Stimulated activated CD4-positive, alpha-beta T cell treated with anti-CD3 and anti-CD28 coated beads, TNF-alpha, amount 100 ng/mL, for 48 hours (primary cell): Measurements from ENCODE around the gene UQCC2.
A peak's percentile ranks its signal among the peaks of the same experiment; 100 is the strongest.

Source experiments
- DNase-seq, 3 donors: peaks; one replicate each; pipeline ENCODE4 v3.0.0-alpha.2; 2020; ENCODE audit warnings: low read depth in 3 of 3

UQCC2 gene

DNA sequence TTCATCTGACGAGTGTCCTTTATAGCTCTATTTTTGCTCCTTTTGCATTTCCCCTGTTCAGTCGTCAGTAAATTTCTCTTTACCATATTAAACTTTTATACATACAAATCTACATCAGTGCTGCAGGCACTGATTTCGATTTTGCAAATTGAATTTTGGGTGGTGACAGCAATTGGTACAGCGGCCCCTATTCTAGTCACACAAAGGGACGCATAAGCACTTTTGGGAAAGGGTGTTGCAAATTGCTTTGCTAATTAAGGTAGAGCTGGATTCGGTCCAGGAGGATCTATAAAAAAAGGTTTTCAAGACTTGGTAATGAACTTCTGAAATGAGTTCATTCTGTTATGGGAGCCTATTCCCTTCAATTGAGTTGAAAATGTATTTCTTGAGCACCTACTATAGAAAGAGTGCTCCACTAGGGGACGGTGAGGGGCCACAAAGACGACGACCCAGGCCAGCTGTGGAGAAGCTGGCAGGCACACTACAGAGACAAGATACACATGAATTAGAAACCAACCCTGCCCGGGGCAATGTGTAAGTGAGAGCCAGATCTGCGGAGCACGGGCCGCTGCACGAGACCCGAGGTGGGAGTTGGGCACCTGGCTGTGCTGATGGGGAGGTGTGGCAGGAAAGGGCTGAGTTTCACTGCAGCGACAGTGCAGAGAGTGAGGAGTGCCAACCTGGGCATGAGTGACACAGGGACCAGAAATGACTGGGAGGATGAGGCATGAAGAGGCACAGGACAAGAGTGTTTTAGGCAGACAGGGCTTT lies 5.4 kb downstream of the UQCC2 start:
- no peak for DNase-seq

DNA sequence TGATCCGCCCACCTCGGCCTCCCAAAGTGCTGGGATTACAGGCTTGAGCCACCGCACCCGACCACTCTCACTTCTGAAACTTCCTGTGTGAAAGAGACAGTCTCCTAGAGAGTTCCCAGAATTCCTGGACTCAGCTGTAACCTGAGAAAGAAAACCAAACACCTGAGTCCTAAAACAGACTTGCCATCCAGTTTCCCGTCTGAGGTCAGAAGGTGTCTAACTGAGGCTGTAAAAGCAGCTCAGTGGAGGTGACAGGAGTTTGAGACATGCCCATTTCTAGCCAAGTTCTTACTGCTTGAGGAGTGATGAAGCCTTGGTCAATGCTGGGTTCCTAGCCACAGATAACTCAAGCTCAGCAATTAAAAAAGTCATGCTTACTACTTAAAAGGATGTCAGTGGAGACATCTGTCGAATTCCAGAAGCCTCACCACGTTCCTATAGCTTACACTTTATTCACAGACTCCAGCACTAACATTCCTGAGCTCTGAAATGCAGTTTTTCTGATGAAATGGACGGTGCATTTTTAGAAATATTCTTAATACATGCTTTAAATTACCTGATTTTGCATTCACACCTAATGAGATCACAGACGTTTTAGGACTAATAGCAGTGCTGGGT lies 6.1 kb downstream of the UQCC2 start:
- DNase-seq, result no peak

DNA sequence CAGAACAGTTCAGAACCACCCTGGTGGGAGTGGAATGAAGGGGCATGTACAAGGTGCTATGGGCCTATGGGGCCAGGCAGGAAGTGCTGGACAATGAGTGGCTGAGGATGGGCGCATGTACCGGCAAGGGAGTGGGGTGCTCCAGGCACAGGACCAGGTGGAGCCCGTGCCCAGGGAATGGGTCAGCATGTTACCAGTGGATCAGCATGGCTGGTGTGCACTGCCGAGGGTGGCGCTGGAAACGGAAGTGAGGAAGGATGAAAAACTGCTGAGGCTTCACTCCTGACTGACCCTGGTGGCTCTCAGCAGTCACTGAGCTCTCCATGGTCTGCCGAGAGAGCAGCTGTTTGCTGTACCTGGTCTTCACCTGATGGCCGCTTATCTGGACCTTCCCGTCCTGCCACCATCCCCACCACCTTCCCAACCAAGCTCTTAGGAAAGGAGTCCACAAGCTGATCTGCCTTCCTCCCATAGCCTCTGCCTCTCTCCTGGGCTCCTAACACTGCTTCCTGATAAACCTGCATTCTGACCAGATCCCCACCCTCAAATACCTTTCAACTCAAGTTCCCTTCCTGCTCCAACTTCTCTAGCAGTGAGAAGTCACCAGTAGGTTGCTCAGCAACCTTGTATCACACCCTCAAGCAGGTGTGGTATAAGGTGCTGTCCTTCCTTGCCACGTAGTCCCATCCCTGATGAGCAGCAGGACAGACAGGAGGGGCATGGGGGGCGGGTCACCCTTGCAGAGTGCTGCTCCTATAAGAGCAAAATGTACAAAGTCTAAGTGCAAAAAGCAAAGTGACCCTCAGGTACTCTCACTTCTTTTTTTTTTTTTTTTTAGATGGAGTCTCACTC lies 7.1 kb downstream of the UQCC2 start:
- no peak for DNase-seq

DNA sequence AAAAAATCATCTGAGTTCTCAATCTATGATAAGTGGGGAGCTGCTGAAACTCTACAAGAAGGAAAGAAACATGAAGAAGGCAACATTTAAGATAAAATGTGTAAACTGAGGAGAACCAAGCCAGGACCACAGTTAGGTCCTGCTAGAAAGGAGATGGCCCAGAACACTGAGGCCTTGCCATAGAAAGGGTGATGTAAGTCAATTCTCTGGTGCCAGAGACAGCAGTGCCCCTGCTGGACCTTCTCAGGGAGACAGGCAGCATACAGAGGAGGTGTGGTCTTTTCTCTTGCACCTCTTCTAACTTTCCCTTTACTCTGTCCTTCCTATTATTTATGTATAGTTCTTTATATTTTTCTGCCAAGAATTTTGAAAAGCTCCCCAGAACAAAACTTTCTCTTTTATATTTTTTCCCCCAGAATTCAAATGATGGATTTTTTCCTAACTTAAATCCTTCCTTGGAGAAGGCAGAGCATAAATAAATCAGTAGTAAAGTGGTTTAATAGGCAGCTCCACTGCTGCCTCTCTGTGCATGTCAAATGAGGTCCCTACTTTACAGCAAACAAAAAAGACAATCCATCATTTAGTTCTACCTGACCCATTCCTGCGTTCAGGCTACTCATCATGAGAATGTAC lies 9.0 kb downstream of the UQCC2 start:
- DNase-seq, result no peak

DNA sequence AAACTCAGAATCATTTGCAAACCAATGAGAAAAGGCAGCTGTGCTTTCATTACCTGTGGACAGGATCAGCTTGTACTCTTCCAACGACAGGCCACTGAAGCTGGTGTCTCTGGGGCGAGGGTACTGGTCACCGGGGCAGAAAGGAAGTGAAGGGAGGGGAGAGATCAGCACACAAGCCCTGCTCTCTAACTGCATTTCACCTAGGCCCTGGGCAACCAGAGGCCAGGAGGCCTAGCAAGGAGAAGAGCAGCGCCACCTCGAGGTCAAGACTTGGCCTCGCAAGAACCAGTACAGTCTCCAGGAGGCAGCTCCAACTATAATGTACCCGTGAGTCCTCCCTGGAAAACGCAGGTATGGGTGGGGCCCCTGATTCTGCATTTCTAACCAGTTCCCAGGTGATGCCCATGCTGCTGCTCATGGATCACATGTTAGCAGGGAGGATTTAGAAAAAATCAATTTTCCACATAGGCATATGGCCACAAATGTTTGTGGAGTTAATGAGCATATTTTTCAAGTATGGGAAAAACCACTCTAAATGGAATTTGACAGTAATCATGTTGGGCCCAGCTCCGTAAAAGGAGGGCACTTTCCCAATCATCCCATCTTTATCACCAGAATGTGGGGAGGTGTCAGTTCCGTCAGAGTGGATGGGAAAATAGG lies 11.0 kb downstream of the UQCC2 start:
- DNase-seq, result peak; percentile 52 to 69 (median 53)

DNA sequence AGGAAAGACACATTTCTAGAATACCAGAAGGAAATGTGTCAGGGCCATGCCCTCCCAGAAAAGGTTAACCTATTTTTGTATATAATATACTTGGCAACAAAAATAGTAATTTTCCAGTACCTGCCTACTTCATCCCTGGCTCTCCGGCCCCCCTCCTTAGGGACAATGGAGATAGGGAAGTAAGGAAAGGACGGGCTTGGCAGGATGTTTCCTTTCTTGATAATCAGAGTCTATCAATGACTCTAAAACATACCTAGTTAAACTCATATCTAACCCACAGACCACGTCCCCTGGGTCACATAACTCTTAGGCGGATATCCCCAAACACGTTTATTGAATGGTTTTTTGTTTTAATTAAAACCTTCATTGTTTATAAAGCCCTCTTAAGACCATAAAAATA lies 11.8 kb downstream of the UQCC2 start:
- no peak for DNase-seq

DNA sequence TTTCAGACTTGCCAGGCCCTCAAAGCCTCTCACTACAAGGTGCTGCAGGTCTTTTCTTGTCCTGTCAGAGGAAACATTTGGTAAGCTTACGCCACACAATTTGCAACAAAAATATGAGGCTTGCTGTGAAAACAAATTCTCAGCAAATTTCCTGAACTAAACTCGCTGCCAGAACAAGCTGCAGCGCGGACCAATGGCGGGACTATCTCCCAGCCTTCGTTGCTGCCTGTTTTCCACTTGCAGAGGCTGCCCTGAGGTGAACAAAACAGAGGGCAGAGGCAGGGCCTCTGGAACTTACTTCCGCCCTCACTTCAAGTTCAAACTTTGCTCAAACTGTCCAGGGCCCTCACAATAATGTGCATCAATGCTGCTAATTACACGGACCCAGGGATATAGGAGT lies 12.4 kb downstream of the UQCC2 start:
- no peak for DNase-seq

DNA sequence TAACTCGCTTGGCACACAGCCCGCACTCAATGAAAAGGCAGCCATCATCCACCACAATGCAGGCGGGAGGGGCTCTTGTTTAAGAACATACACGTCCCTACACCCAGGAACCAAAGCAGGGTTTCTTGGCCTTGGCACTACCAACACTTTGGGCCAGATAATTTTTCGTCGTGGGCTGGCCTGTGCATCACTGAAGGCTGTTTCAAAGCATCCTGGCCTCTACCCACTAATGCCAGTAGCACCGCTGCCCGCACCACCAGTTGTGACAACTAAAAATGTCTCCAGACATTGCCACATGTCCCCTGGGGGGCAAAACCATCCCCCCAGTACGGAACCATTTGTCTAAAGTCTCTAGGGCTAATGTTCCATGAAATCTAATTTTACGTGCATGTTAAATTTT lies 13.0 kb downstream of the UQCC2 start:
- DNase-seq, result no peak

DNA sequence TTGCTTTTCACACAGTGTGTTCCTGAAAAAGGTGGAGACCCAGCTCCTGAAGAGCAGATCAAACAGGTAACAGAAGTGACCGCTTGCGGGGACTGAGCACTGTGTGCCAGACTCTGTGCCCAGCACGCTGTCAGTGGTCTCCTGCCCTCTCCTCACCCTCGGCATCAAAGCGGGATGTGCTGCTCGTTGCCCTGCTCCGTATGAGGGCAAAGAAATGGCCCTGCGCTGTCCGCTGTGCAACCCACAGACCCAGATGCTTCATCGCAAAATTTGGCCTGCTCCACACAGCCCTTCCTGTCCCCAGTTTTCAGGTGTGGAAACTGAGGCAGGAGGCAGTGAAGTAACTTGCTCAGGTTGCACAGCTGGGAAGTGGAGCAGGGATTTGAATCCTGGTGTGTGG lies 13.7 kb downstream of the UQCC2 start:
- DNase-seq, result no peak

DNA sequence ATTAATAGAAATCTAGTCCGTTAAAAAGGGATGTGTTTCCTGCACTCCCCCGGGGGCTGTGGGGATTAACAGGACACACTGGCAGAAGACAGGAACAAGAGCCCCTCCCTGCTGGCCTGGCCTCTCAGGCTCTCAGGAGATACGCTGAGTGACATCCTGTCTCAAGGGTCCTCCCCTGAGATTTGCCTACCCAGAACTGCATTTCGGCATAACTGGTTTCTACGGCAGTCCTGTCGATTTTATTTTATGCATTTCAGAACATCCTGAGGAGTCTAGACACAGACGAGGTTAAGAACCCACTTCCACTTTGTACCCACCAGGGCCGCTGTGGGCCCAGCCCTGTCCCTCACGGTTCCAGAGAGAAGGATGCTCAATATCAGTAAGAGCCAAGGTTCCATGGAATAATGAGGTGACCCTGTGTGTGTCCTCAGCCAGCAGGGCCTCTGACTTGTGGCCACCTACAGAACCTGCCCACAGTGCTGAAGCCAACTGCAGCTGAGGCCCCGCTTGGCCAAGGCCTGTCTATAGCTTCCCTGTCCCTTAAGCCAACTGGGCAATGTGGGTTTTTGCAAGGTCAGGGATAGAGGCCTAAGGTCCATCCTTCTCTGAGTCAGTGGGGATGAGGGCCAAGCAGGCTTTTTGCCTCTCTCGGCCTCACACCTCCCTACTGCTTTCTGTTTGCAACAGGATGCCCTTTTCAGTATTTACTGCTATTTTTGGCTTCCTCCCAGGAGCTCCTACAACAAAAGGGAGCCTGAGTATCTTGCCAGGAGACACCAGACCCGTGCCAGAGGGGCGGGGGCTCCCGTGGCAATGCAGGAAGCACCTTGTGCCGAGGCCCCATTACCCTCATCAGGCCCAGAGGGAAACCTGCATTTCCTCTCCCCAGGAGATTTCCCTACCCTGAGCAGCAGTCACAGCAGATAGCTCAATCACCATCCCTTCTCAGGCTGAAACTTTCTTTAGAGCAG lies 14.7 kb downstream of the UQCC2 start:
- no peak for DNase-seq

DNA sequence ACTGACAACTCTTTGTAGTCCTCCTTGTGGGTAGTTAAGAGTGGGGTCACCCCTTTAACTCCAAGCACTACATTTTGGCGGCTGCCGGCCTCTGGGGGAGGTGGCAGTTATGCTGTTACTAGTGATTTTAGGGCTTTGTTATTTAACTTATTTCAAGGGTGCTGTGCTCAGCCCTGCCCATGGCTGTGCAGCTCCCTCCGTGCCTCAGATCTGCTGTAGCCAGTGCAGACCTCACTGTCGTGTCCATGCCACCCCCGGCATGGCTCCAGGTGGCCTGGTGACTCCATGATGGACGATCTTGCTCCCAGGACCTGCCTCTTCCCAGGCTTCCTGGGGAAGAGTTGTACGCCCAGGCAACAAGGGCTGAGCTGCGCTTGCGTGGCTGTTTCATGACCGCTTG lies 15.4 kb downstream of the UQCC2 start:
- no peak for DNase-seq

DNA sequence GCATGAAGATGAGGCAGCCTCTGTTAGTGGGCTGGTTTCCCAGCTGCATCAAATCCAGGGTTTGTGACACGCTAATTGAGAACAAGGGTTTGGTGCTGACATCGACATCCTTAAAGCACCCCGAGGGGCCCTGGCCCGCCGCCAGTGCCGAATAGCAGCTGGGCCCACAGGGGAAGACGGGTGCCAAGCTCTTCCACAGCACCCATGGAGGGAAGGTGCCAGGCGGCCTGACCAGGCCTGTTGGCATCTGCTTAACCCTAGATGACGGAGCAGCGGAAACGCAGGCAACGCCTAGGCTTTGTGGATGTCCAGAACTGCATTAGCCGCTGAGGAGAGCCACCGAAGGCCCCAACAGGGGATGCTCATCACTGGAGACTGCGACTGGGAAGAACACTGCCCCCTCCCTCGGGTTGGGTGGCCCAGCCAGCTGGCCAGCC lies 16.0 kb downstream of the UQCC2 start:
- DNase-seq, result no peak

DNA sequence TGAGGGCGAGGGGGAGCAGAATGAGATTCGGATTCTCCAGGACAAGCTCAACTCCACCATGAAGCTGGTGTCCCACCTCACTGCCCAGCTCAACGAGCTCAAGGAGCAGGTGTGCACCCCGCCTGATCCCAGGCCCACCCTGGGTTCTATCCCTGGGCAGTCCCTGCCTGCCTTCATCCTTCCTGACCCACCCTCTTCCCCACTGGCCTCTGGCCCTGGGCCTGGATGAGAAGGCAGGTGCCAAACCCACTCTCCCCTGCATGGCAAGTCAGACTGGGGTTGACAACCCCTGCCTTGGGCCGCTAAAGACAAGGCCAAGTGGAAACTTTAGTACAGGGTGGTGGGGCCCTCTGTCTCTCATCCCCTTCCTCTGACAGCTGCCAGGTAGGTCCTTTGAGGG lies 16.5 kb downstream of the UQCC2 start:
- no peak for DNase-seq

DNA sequence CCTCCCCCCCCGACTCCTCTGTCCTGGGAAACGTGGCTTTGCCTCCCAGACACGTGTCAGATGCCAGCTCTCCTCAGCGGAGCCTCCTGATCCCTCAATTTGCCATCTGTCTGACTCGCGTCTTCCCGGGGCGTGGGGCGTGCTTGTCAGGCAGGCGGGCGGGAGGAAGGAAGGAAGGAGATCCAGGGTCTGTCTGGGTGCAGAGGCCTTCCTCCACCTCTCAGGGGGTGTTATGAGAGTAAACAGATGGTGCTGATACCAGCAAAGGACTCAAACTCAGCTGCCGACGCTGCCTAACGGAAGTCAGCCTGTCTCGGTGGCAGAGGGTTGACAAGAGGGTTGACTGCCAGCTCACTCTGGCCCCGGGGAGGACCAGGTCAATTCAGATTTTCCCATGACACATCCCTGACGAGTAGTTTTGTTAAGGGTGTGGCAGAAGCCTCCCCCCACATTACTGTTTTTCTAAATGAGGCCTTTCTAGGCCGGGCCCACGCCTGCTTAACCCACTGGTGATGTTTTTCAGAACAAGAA lies 17.0 kb downstream of the UQCC2 start:
- peak; percentile 53 to 71 (median 58) for DNase-seq

DNA sequence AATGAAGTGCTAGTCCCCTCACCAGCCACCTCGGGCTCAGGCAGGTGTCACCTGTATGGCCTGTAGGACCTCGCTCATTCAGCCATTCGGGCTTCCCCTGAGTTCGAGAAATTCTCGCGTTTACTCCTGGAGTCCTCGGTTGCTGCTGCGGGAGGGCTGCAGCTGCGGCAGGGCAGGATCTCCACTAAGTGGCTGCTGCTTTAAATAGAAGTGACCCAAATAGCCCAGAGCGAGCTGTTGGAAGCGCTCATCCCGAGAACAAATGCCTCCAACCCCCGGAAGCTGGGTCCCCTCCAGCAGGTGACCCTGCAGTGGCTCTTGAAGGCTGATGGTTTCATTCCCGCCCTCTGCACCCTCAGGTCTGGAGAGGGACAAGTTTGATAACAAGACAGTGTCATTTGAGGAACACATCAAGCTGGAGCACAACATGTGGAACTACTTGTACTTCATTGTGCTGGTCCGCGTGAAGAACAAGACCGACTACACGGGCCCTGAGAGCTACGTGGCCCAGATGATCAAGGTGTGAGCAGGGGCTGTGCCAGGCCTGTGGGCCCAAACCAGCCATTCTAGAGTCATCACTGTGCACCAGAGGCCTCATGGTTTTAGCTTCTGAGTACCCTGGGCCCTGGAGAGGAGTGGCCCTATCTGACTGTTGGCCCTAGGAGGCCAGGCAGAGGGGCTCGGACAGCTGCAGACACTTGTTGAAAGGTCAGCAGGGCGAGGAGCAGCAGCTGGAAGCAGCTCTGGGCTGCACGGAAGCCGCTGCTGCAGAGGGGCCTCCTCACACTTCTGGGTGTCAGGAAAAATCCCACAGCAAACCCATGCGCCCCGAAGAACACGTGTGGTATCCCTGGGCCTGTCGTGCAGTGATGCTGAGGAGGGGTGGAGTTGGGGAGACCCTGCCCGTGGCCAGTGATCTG lies 18.1 kb downstream of the UQCC2 start:
- DNase-seq, result no peak

DNA sequence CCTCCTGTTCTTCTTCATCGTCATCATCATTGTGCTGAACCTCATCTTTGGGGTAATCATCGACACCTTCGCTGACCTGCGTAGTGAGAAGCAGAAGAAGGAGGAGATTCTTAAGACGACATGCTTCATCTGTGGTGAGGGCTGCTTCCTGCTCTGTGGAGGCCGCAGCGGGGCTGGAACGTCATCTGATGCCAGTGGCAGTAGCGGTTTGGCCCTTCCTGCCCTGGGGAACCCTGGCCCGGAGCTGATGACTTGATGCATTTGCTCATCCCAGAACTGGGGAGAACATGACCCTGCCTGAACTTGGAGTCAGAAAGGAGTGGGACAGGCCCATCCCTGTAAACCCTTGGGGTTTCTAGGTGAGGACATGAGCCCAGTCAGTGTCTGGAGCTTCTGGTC lies 18.7 kb downstream of the UQCC2 start:
- peak; percentile 41 to 51 (median 42) for DNase-seq

DNA sequence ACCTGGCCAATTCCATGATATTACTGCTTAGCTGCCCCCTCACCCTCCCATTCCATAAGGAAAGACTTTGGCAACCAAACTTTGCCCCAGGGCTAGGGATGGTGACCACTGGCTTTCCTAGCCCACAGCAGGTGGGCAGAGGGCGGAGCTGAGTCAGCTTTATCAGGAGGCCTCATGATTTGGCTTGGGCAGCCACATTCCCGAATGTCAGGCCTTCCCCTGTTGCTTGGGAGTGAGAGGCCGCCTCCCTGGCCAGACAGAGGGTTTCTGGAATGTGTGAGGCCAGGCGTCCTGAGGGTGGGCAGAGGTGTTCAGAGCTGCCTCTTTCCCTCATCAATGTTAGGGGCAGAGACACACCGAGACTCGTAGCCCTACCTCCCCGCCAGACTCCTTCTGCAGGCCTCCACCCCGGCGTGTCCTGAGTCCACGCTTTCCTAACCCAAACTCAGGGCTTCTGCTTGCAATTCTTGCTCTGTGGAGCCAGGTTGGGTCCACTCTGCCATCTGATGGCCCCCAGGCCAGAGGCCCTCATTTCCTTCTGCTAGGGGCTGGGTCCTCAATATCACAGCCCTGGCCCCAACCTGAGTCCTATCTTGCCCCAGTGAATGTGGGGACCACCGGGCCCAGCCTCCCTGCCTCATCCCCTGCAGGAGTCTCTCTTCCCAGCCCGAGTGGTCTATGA lies 19.3 kb downstream of the UQCC2 start:
- DNase-seq, result no peak

DNA sequence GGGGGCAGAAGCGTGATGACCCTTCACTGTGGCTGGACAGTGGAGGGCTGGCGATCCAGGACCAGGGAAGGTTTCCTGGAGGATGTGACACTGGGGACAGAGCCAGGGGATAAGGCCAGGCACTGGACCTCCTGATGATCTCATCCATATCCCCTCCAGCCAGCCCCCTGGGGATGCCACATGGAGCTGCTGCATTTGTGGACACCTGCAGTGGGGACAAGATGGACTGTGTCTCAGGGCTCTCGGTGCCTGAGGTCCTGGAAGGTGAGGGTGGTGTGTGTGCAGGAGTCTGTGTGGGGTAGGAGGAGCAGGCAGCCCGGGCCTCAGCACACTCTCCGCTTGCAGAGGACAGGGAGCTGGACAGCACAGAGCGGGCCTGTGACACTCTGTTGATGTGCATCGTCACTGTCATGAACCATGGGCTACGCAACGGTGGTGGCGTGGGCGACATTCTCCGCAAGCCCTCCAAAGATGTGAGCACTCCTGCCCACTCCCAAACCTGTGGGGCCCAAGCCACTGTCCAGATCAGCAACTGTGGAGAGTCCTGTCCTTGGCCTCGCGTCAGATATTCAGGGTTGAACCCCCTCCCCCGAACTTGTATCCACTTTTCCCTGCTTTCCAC lies 19.9 kb downstream of the UQCC2 start:
- DNase-seq, result no peak
